Parathyroid adenoma (tissue), 2 donors: ENCODE results near the gene MIX23.

Experiments used
- H2AFZ ChIP-seq: fragments of 300-600 bp; sonication (generic); one replicate; pipeline ENCODE4 v1.7.0; 2017; ENCODE audit warnings: antibody characterized with exemption, mild to moderate bottlenecking
- H3K27ac ChIP-seq: fragments of 300-600 bp; sonication (generic); one replicate; pipeline ENCODE4 v1.7.0; 2017
- H3K27me3 ChIP-seq: fragments of 300-600 bp; sonication (generic); one replicate; pipeline ENCODE4 v1.7.0; 2017; ENCODE audit warnings: low read length; ENCODE audit not compliant: control insufficient read depth, insufficient read depth
- H3K36me3 ChIP-seq: fragments of 300-600 bp; sonication (generic); one replicate; pipeline ENCODE4 v1.7.0; 2017; ENCODE audit warnings: low read length; ENCODE audit not compliant: control insufficient read depth, insufficient read depth
- H3K4me1 ChIP-seq: fragments of 300-600 bp; sonication (generic); one replicate; pipeline ENCODE4 v1.7.0; 2017; ENCODE audit warnings: control low read depth
- H3K4me2 ChIP-seq: fragments of 300-600 bp; sonication (generic); one replicate; pipeline ENCODE4 v1.7.0; 2017; ENCODE audit warnings: low read length
- H3K4me3 ChIP-seq: fragments of 300-600 bp; sonication (generic); one replicate; pipeline ENCODE4 v1.7.0; 2017; ENCODE audit warnings: low read depth, low read length
- H3K79me2 ChIP-seq: fragments of 300-600 bp; sonication (generic); one replicate; pipeline ENCODE4 v1.7.0; 2017; ENCODE audit warnings: control low read depth
- H3K9ac ChIP-seq: fragments of 300-600 bp; sonication (generic); one replicate; pipeline ENCODE4 v1.7.0; 2017; ENCODE audit warnings: mild to moderate bottlenecking
- H3K9me3 ChIP-seq: fragments of 300-600 bp; sonication (generic); one replicate; pipeline ENCODE4 v1.7.0; 2017; ENCODE audit warnings: low read length; ENCODE audit not compliant: control insufficient read depth
- CTCF ChIP-seq: fragments of 300-600 bp; sonication (generic); IDR thresholded peaks from one replicate; pipeline ENCODE4 v1.7.0; 2017; ENCODE audit warnings: antibody characterized with exemption, mild to moderate bottlenecking
- donor health status: primary hyperparathyroidism.

Gene MIX23

GRCh38 chr3:122406198-122406597 lies 23.2 kb upstream of the MIX23 start:
- Histone ChIP-seq H3K36me3 (no peaks in the 10 kb centered on the region), H3K4me2 (no peak overlapping the region), H3K4me1 (no peaks in the 10 kb centered on the region), H3K9me3 (no peaks in the 10 kb centered on the region), H3K27ac (no peak overlapping the region), H3K79me2 (peaks cover 29% of the 10 kb centered on the region), H2AFZ (no peak overlapping the region), H3K9ac (no peak overlapping the region), H3K27me3 (no peaks in the 10 kb centered on the region), H3K4me3 (no peak overlapping the region)
- no peak for TF ChIP-seq CTCF

- H3K9me3 ChIP-seq = no peaks in the 10 kb centered on the region
- H3K27me3 ChIP-seq = no peaks in the 10 kb centered on the region
- H3K4me2 ChIP-seq = no peak overlapping the region
- H2AFZ ChIP-seq = no peak overlapping the region
- H3K27ac ChIP-seq = no peak overlapping the region
- no peak for TF ChIP-seq CTCF
- H3K36me3 ChIP-seq = no peaks in the 10 kb centered on the region
- H3K9ac ChIP-seq = no peak overlapping the region
- no peaks in the 10 kb centered on the region for H3K4me1 ChIP-seq
- peaks cover 33% of the 10 kb centered on the region for H3K79me2 ChIP-seq
- H3K4me3 ChIP-seq = no peak overlapping the region
Measured at GRCh38 chr3:122405015-122405414, 22.0 kb upstream of the MIX23 start.

DNA sequence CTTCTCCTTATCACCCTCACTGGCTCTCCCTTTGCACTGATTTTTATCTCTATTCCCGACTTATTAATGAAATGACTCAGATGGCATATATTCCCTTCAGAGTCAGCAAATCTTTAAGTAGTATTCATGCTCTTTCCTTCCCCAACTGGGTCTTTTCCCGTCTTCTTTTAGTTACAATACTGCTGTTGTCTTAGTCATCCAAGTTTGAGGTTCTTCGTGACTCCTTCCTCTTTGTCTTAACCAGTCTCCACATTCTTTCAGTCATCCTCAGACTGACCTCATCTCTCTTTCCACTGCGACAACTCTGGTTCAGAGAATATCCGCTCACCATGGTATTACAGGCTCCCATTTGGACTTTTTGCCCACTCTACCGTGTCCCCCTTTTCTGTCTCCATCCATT lies 20.5 kb upstream of the MIX23 start:
- Histone ChIP-seq H3K36me3 (no peaks in the 10 kb centered on the region), H3K9me3 (no peaks in the 10 kb centered on the region), H3K4me2 (no peak overlapping the region), H2AFZ (no peak overlapping the region), H3K27me3 (no peaks in the 10 kb centered on the region), H3K27ac (no peak overlapping the region), H3K9ac (no peak overlapping the region), H3K4me1 (no peaks in the 10 kb centered on the region), H3K4me3 (no peak overlapping the region), H3K79me2 (peaks cover 41% of the 10 kb centered on the region)
- TF ChIP-seq CTCF = no peak

GRCh38 chr3:122398920-122399319 lies 15.9 kb upstream of the MIX23 start:
- Histone ChIP-seq H2AFZ (no peak overlapping the region), H3K9me3 (no peaks in the 10 kb centered on the region), H3K27ac (no peak overlapping the region), H3K4me3 (no peak overlapping the region), H3K4me1 (no peaks in the 10 kb centered on the region), H3K4me2 (no peak overlapping the region), H3K27me3 (no peaks in the 10 kb centered on the region), H3K9ac (no peak overlapping the region), H3K79me2 (peaks cover 16% of the 10 kb centered on the region), H3K36me3 (no peaks in the 10 kb centered on the region)
- TF ChIP-seq CTCF = no peak

- no peak overlapping the region for H3K27ac ChIP-seq
- no peak overlapping the region for H3K4me2 ChIP-seq
- H3K4me3 ChIP-seq = no peak overlapping the region
- no peak for TF ChIP-seq CTCF
- no peaks in the 10 kb centered on the region for H3K27me3 ChIP-seq
- no peaks in the 10 kb centered on the region for H3K36me3 ChIP-seq
- no peak overlapping the region for H3K9ac ChIP-seq
- H2AFZ ChIP-seq = no peak overlapping the region
- no peaks in the 10 kb centered on the region for H3K9me3 ChIP-seq
- H3K79me2 ChIP-seq = peaks cover 16% of the 10 kb centered on the region
- H3K4me1 ChIP-seq = peaks cover 3% of the 10 kb centered on the region
Measured at GRCh38 chr3:122397201-122397600, 14.2 kb upstream of the MIX23 start.
